Measurements from ENCODE around the gene CFAP53.
"Not testable (repeated sequence)": the region's sequence is repeated elsewhere in the genome, so short reads cannot be mapped to it uniquely, and the experiment has no call there.

The CFAP53 gene, protein sequence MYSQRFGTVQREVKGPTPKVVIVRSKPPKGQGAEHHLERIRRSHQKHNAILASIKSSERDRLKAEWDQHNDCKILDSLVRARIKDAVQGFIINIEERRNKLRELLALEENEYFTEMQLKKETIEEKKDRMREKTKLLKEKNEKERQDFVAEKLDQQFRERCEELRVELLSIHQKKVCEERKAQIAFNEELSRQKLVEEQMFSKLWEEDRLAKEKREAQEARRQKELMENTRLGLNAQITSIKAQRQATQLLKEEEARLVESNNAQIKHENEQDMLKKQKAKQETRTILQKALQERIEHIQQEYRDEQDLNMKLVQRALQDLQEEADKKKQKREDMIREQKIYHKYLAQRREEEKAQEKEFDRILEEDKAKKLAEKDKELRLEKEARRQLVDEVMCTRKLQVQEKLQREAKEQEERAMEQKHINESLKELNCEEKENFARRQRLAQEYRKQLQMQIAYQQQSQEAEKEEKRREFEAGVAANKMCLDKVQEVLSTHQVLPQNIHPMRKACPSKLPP

DNA sequence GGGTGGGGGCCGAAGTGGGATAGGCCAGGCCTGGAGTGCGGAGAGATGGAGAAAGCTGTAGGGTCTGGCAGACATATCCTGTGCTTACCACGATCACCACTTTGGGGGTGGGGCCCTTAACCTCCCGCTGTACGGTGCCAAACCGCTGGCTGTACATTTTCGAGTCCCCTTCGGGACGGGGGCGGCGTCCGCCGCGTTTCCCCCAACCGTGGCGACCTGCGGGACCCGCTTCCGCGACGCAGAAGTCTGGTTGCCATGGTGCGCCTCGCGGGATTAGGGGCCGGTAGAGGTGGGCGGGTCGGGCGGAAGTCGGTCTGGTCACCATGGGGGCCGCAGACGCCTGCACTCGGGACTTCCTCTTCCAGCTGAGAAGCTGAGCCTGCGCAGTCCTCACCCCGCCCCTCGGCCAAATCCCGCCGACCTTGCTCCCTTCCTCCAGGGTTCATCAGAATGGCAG lies at the start of gene CFAP53:
CFAP53 (minus strand) TSS at position 248 of the 457 bp plus-strand sequence; CDS start at position 157, 91 bp downstream.
- DNase-seq (ENCODE audit: low read depth in 2 of 2) = peak; percentile 76 to 87

DNA sequence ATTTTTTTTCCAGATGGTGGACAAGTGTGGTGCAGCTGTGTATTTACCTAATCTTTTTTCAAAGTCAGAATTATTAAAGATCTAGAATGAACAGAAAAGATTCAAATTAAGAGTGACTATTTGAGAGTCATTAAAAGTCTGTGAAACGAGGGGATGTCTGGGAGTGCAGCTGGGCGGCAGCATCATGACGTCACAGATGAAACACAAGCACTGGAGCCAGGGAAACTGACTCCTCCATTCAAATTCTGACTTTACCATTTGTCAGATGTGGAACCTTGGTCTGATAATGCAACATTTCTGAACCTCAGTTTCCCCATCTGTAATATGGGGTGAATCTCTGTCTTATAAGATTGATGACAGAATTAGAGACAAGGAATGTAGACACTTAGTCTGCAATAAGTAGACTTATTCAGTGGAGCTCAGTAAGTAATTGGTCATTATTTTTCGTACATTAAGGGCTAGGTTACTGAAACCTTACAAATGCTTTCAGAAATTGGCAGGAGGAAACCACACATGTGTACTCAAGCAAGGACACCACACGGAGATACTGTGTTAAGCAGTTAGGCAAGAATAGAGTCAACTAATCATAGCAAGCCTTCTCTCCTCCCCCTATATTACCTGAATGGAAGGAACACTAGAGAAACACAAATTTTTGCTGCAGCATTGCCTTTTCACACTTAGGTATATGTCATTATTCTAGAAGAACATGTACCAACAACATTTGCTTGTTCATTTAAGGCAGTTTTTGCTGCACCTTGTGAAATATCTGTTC lies 49.0 kb upstream of the CFAP53 start:
- DNase-seq (ENCODE audit: low read depth in 2 of 2) = no peak

DNA sequence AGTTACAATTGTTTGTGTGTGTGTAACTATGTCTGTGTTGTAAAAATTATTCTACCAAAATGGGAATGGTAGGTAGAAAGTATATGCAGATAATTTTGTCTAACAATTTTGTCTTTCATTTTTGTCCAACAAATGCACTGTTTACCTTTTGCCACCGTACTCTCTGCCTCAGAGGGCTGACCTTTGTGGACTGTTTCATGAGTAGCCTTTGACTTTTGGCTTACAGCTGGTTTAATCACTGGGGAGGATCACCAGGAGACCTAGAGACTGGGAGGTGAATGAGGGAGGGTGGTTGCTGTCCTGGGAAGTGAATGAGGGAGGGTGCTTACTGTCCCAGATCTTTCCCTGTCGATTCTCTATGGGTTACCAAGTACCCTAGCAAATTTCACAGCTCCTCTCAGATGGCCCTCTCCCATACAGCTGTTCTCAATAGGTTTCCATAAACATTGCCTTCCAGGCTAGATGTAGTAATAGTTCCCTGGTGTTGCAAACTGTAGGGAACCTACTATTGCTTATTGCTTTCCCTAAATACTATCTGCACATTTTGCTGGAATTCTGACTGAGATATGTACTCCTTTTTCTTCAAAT lies 47.7 kb upstream of the CFAP53 start:
- no peak for DNase-seq (ENCODE audit: low read depth in 2 of 2)

DNA sequence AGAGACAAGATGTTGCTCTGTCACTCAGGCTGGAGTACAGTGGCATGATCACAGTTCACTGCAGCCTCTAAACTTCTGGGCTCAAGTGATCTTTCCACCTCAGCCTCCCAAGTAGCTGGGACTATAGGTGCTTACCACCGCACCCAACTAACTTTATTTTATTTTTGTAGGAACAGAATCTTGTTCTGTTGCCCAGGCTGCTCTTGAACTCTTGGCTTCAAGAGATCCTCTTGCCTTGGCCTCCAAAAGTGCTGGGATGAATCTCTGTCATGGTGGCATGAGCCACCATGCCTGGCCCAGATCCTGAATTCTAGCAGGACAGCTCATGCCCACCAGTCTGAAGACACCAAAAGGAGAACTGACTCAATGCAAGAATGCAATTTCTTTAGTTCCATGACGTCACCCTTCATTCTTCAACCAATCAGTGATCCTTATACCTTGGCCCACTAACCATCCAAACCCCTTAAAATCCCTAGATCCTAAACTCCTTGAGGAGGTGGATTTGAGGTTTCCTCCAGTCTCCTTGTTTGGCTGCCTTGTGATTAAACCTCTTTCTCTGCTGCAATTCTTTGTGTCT lies 46.8 kb upstream of the CFAP53 start:
- no peak for DNase-seq (ENCODE audit: low read depth in 2 of 2)

DNA sequence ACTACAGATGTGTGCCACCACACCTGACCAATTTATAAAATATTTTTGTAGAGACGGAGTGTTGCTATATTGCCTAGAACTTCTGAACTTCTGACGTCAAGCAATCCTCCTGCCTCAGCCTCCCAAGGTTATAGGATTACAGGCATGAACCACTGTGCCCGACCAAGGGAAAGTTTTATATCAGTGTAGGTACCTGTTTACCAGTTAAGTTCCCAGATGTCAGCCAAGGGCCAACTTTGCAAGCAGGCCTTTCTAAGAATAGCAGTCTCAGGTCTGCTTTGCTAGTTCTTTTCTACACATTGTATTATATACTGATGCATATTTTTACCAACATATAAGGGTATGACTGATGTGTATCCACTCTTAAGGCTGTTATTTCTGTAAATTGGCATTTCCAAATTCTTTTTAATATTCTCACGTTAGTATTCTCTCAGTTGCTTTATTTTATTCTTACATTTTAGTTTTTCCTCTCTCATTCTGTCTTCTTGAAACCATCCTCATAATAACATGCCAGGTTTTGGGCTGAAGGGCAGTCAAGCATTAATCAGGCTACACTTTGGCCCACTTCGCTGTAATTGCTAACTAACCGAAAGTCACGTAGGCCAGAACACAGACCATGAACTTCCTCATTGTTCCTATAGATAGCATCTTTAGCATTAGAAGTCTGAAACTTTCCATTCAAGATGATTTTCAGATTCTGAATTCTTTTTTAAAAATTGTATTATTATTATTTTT lies 46.2 kb upstream of the CFAP53 start:
- DNase-seq (ENCODE audit: low read depth in 2 of 2) = no peak

DNA sequence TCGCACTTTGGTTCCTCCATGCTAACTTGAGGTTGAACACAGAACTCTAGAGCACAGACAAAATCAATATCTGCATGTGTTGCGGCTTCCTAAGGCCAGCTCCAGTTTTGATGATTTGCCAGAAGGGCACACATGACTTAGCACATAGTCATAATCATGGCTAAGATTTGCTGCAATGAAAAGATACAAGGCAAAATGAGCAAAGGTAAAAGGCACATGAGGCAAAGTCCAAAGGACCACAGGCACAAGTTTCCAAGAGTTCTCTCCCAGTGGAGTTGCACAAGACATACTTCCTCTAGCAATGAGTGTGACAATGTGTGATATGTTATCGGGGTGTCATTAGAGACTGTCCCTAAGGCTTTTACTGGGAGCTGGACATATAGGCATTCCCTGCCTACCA lies 45.4 kb upstream of the CFAP53 start:
- DNase-seq (ENCODE audit: low read depth in 2 of 2) = no peak

DNA sequence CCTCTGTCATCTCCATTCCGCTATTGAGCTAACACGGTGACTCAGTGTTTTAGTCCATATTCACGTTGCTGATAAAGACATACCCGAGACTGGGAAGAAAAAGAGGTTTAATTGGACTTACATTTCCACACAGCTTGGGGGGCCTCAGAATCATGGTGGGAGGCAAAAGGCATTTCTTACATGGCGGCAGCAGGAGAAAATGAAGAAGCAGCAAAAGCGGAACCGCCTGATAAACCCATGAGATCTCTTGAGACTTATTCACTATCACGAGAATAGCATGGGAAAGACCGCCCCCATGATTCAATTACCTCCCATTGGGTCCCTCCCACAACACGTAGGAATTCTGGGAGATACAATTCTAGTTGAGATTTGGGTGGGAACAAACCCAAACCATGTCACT lies 43.8 kb upstream of the CFAP53 start:
- no peak for DNase-seq (ENCODE audit: low read depth in 2 of 2)

DNA sequence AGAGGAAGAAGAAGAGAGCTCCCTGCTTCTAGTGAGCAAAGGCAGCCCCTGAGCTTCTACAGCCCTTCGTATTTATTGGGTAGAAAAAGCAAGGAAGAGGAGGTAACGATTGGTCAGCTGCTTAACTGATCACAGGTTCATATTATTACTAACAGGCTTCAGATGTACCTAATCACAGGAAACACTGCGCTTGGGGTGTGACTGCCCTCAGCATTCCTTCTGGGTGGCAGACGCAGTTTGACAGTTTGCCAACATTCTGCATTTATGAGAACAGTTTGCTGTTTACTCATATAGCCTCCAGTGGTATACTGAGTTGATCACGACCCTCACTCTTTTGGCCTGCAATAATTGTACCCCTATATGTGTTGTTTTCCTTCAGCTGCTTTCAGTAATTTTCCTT lies 42.6 kb upstream of the CFAP53 start:
- DNase-seq (ENCODE audit: low read depth in 2 of 2) = not testable (repeated sequence)

DNA sequence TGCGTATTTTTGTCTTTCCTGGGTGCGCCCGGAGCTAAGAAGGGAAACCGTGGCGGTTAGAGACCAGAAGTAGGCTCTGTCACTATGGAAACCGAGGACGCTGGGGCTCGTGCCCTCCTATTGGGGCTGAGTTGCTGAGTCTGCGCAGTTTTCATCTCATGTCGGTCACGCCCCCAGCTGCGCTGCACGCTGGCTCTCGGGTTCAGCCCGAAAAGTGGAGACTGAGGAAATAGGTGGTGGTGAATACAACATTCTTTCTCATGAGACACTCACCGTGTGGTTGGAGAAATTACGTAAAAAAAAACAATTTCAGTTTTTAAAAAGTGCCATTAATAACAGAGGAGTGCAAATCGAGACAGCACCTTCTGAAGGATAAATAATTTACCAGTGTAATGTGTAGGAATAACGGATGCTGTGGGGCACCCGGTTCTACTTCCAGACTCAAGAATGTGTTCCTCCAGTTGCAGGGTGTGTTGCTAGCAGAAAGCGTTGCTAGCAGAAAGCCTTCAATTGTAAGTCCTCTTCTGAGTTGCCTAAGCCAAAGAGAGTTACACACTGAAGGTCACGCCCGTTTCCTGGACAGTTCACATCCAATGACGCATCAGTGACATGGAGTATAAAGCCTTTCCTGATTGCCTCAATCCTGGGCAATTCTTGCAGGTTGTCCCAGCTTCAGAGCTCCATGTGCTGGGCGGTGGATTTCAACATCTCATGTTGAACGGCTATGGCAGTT lies 41.6 kb upstream of the CFAP53 start:
- DNase-seq (ENCODE audit: low read depth in 2 of 2) = peak; percentile 82 to 86

DNA sequence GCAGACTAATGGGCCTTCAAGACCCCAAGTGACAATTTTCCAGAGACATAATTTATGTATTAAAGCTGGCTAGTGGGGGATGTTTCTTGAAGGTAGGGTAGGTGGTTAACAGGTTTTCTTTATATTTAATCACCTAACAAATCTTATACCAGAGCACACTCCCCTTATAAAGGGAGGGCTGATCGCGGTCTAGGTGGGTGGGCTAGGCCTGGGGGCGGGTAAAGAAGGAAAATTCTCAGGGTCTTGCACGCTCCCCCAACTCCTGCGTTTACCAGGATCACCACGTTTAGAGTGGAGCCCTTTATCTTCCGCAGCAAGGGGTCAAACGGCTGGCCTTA lies 41.1 kb upstream of the CFAP53 start:
- no peak for DNase-seq (ENCODE audit: low read depth in 2 of 2)

DNA sequence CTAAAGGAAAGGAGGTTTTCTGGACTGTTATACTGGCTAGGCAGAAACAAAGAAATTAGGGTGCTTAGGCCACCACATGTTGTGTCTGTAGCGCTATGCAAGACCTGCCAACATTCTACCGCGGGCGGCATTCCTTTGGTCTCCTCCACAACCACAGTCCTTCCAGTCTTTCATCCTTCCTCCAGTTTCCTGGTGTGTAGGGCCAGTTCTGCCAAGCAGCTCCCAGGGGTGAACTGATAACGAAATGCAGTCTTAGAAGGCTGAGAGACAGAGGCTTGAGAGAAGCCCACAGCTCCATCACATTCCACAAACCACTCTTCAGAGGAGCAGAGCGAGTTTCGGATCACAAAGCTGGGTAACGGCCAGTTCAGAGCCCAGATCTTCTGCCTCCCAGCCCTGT lies 40.6 kb upstream of the CFAP53 start:
- no peak for DNase-seq (ENCODE audit: low read depth in 2 of 2)

DNA sequence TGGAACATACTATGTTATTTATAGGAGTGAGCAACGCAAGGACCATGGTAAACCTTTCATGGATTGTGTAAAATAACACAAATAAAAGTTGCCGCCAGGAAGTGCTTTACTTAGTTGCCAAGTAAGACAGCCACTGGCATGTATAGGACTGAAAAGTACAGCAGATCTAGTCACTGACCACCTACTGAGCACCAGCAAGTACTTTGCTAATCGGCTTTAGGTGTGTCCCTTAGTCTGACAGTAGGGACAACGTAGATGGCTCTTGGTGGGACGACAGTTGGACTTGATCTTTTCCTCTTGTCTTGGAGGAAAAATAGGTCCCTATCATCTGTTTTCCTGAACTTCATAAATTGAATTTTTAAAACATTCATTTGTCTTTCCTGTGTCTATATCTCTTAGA lies 34.8 kb upstream of the CFAP53 start:
- no peak for DNase-seq (ENCODE audit: low read depth in 2 of 2)

DNA sequence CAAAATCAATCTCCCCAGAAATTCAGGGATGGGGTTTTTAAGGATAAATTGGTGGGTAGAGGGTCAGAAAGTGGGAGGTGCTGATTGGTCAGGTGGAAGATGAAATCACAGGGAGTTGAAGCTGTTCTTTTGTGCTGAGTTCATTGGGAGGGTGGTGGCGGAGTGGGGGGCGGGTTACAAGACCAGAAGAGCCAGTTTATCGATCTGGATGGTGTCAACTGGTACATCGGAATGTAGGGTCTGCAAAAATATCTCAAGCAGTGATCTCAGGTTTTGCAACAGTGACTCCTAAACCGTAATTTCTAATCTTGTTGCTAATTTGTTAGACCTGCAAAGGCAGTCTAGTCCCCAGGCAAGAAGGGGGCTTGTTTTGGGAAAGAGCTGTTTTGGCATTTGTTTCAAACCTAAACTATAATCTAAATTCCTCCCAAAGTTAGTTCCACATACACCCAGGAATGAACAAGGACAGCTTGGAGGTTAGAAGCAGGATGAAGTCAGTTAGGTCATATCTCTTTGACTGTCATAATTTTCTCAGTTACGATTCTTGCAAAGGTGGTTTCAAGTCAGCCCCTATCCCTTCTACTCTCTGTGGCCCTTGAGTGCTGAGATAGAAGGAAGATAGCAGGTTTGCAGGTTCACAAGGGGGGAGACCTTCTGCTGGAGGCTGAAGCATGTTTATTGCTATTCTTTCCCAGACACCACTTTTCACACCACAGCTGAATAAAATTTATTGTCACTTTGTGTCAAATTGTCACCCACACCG lies 33.5 kb upstream of the CFAP53 start:
- DNase-seq (ENCODE audit: low read depth in 2 of 2) = no peak

DNA sequence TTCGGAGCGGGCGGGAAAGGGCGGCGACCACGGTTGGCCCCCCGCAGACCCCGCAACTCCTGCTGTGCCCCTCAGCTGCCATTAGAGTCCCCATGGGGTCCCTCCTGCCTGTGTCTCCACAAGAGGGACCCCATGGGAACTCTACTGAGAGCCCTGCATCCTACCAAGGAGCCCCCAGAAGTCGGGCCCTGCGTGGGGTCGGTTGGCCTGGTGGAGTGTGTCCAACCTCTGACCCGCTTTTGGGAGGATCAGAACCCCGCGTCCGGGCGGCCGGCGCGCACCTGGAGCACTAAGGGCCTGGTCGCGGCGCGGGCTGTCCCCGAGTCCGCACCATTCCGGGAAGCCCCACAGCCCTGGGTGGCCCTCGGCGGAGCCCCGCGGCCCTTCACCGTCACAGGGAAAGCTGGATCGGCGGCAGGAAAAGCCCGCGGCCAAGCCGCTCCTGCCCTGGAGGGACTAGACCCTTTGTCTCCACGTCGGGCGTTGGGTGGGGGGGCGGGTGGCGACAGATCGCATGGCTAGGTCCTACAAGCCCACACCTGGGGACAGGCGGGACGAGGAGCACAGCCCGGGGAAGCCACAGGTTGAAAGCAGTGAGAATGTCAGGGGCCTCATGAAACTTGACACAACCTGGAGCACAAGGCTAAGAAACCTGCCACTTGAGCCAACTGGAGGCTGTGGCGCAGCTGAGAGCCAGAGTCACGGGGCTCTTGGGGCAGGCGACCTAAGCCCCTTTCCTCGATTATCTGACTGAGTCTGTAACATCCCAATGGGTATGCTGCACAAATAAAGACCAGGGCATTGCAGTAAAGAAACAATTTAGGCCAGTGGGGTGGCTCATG lies 32.4 kb upstream of the CFAP53 start:
- DNase-seq (ENCODE audit: low read depth in 2 of 2) = no peak

DNA sequence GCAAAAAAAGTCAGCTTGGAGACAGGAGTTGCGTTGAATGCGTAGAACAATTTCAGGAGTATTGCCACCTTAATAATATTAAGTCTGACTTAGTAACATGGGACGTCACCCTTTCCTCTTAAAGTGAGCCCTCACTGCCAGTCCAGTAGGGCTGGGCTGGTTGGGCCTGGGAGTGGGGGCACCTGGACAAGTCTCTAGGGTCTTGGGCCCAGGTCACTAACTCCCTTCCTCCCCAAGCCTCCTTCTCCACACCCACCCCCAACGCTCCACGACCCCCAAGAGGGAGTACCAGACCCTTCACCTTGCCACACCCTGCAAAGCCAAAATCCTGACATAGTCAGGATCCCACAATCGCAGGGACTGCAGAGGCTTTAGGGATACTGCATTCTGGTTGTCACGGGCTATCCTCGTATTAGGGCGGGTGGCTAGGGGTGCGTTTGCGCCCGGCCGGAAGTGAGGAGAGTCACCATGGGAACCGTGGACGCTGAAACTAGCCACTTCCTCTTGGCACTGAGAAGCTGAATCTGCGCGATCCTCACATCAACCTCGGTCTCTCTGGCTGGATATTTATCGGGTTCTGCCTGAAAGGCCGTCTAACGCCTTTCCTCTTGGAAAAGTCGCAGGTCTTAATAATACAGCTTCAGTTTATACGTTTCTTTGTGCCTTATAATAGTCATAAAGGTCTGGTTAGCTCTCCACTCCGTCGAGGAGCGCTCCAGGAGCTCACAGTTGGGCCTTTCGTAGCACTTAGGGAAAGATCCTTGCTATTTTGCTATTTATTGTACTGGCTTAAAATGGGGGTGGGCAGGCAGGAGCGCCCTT lies 31.5 kb upstream of the CFAP53 start:
- peak in 1 of 2 donors; percentile 36 for DNase-seq (ENCODE audit: low read depth in 2 of 2)

DNA sequence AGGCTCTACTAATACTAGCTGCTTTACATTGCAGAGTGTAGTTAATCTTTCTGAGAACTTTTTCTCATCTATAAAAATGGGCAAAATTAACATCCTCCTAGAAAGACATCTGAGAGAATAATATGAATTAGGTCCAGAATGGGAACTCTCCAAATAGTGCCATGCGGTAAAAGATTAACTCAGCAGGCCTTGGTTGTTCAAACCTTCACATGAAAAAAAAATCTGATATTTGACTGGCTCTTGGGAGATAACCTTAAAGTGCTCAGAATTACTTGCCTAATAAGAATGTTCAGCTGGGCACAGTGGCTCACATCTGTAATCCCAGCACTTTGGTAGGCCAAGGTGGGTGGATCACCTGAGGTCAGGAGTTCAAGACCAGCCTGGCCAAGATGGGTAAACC lies 26.7 kb upstream of the CFAP53 start:
- no peak for DNase-seq (ENCODE audit: low read depth in 2 of 2)

DNA sequence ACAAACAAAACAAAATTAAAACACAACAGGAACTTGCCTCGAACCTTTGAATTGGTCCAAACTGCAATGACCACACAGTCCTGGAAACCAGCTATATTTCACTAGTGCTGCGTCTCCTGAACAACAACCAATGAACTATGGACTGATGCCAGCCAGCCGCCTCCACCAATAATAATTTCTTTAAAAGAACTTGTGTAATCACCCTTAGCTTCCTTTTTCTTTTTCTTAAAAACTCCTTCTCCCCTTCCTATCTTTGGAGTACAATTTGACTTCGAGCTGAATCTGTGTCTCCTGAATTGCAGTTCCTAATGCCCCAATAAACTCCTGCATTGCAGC lies 22.8 kb upstream of the CFAP53 start:
- DNase-seq (ENCODE audit: low read depth in 2 of 2) = no peak

DNA sequence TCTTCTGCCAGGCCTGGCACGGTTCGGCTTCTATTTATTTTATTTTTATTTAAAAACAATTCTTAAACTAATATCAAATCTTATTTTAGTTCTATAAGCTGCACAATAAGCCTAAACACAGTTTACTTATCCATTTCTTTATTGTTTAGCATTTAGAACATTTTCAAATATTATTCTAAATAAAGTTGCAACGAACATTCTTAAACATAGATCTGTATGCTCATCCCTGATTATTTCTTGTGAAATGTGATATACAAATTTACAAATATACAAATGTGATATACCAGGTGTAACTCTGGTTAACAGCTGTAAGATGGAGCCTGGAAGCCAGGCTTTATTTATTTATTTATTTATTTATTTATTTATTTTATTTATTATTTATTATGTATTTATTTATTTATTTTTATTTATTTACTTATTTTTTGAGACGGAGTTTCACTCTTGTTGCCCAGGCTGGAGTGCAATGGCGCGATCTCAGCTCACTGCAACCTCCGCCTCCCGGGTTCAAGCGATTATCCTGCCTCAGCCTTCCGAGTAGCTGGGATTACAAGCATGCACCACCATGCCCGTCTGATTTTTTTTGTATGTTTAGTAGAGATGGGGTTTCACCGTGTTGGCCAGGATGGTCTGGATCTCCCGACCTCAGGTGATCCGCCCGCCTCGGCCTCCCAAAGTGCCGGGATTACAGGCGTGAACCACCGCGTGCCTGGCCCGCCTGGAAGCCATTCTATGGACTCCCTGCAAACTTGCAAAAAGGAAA lies 22.2 kb upstream of the CFAP53 start:
- not testable (repeated sequence) for DNase-seq (ENCODE audit: low read depth in 2 of 2)
